Measurements from ENCODE around the gene GALNT16.

The GALNT16 gene

GRCh38 chr14:69281450-69282169, 21.7 kb downstream of the GALNT16 start:
- Histone ChIP-seq H3K4me1 (ENCODE audit: insufficient read depth, low read length, poor library complexity, severe bottlenecking) (no peaks in the 10 kb centered on the region), H3K9ac (ENCODE audit: low read depth, low read length, poor library complexity, severe bottlenecking) (no peak overlapping the region), H3K4me2 (ENCODE audit: low read depth, low read length, poor library complexity, severe bottlenecking) (no peak overlapping the region), H3K79me2 (ENCODE audit: insufficient read depth, low read length) (no peaks in the 10 kb centered on the region), H4K20me1 (ENCODE audit: insufficient read depth, low read length, poor library complexity, severe bottlenecking) (no peaks in the 10 kb centered on the region), H3K9me3 (ENCODE audit: insufficient read depth, low read depth, low read length) (no peaks in the 10 kb centered on the region), H3K36me3 (ENCODE audit: insufficient read depth, low read length) (no peaks in the 10 kb centered on the region), H2AFZ (ENCODE audit: low read length) (no peak overlapping the region; the same call in 1 of the 2 replicates), H3K9me2 (replicated peaks; ENCODE audit: low read depth, low read length) (no peaks in the 10 kb centered on the region), H3K27me3 (ENCODE audit: insufficient read depth, low read length, poor library complexity, severe bottlenecking) (no peaks in the 10 kb centered on the region), H3F3A (ENCODE audit: low read depth) (no peaks in the 10 kb centered on the region), H3K4me3 (ENCODE audit: low read length, poor library complexity, severe bottlenecking) (no peak overlapping the region)
- no peak for TF ChIP-seq EZH2phosphoT487 (IDR thresholded peaks at IDR 0.05; ENCODE audit: borderline replicate concordance)
- no peak for TF ChIP-seq CTCF (conservative IDR thresholded peaks at IDR 0.05; ENCODE audit: low read length)

- Histone ChIP-seq H3K4me2 (ENCODE audit: low read depth, low read length, poor library complexity, severe bottlenecking) (no peak overlapping the region), H3K4me1 (ENCODE audit: insufficient read depth, low read length, poor library complexity, severe bottlenecking) (no peaks in the 10 kb centered on the region), H3K4me3 (ENCODE audit: low read length, poor library complexity, severe bottlenecking) (no peak overlapping the region), H3K9ac (ENCODE audit: low read depth, low read length, poor library complexity, severe bottlenecking) (no peak overlapping the region), H3K9me2 (replicated peaks; ENCODE audit: low read depth, low read length) (no peaks in the 10 kb centered on the region), H3K9me3 (ENCODE audit: insufficient read depth, low read depth, low read length) (no peaks in the 10 kb centered on the region), H2AFZ (ENCODE audit: low read length) (no peak overlapping the region), H3K79me2 (ENCODE audit: insufficient read depth, low read length) (no peaks in the 10 kb centered on the region), H3K27me3 (ENCODE audit: insufficient read depth, low read length, poor library complexity, severe bottlenecking) (no peaks in the 10 kb centered on the region), H3K36me3 (ENCODE audit: insufficient read depth, low read length) (no peaks in the 10 kb centered on the region), H4K20me1 (ENCODE audit: insufficient read depth, low read length, poor library complexity, severe bottlenecking) (no peaks in the 10 kb centered on the region), H3F3A (ENCODE audit: low read depth) (no peaks in the 10 kb centered on the region)
- TF ChIP-seq EZH2phosphoT487 (IDR thresholded peaks at IDR 0.05; ENCODE audit: borderline replicate concordance) (no peak), CTCF (conservative IDR thresholded peaks at IDR 0.05; ENCODE audit: low read length) (no peak)
Observed at GRCh38 chr14:69282448-69282847, 22.5 kb downstream of the GALNT16 start.

GRCh38 chr14:69284170-69284569, 24.2 kb downstream of the GALNT16 start:
- Histone ChIP-seq H2AFZ (ENCODE audit: low read length) (no peak overlapping the region), H3K27me3 (ENCODE audit: insufficient read depth, low read length, poor library complexity, severe bottlenecking) (no peaks in the 10 kb centered on the region), H4K20me1 (ENCODE audit: insufficient read depth, low read length, poor library complexity, severe bottlenecking) (no peaks in the 10 kb centered on the region), H3K79me2 (ENCODE audit: insufficient read depth, low read length) (no peaks in the 10 kb centered on the region), H3K9me2 (replicated peaks; ENCODE audit: low read depth, low read length) (no peaks in the 10 kb centered on the region), H3K4me3 (ENCODE audit: low read length, poor library complexity, severe bottlenecking) (no peak overlapping the region), H3F3A (ENCODE audit: low read depth) (no peaks in the 10 kb centered on the region), H3K9ac (ENCODE audit: low read depth, low read length, poor library complexity, severe bottlenecking) (no peak overlapping the region), H3K9me3 (ENCODE audit: insufficient read depth, low read depth, low read length) (no peaks in the 10 kb centered on the region), H3K36me3 (ENCODE audit: insufficient read depth, low read length) (no peaks in the 10 kb centered on the region), H3K4me2 (ENCODE audit: low read depth, low read length, poor library complexity, severe bottlenecking) (no peak overlapping the region), H3K4me1 (ENCODE audit: insufficient read depth, low read length, poor library complexity, severe bottlenecking) (no peaks in the 10 kb centered on the region)
- TF ChIP-seq CTCF (conservative IDR thresholded peaks at IDR 0.05; ENCODE audit: low read length) (no peak), EZH2phosphoT487 (IDR thresholded peaks at IDR 0.05; ENCODE audit: borderline replicate concordance) (no peak)

Data from Loucy (cell line).